T-helper 1 cell treated with Interleukin-12 subunit alpha and Interleukin-12 subunit beta and Interleukin-4 antibody, amounts not matched to agents 30 μg/mL and 1 μg/mL, for 36 hours (primary cell): Measurements from ENCODE around the gene VSIG10L.

Experiments used
- H3K27ac Mint-ChIP-seq: one replicate; pipeline ENCODE4 v1.8.0; 2021; ENCODE audit warnings: mild to moderate bottlenecking, mixed read lengths
- H3K27me3 Mint-ChIP-seq: one replicate; pipeline ENCODE4 v1.8.0; 2021; ENCODE audit warnings: low read depth, mixed read lengths
- H3K36me3 Mint-ChIP-seq: one replicate; pipeline ENCODE4 v1.8.0; 2021; ENCODE audit warnings: low read depth, mixed read lengths
- H3K4me1 Mint-ChIP-seq: one replicate; pipeline ENCODE4 v1.8.0; 2021; ENCODE audit warnings: low read depth, mixed read lengths
- H3K4me3 Mint-ChIP-seq: one replicate; pipeline ENCODE4 v1.8.0; 2021; ENCODE audit warnings: mild to moderate bottlenecking, moderate library complexity, mixed read lengths
- H3K9me3 Mint-ChIP-seq: one replicate; pipeline ENCODE4 v1.8.0; 2021; ENCODE audit warnings: mixed read lengths

The VSIG10L gene

DNA sequence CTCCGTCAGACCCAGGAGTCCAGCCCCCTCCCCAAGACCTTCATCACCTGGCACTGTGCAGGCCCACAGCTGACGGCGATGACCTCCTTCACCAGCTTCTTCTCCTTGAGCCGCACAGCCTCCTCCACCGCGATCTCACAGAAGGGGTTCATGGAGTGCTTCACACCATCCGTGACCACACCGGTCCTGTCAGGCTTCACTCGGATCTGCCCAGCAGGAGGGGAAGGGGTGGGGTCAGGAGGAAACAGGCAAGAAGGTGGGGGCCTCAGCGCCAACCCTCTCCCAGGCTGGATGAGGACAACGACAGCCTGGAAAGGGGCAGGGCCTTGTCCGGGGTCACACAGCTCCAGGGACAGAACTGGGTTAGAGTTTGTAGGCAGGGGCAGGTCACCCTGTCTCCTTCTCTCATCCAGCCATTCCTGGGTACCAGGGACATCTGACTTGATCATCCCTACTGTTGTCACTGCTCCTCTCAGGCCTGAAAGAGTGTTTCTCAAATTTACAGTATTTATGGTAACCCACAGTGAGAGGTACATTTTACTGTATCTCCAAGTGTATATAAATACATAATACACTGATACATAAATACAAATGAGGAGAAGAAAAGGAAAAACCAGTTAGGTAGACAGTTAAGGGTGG, 12.3 kb upstream of the VSIG10L start:
- Mint-ChIP-seq H3K36me3 (peaks cover 15% of the 10 kb centered on the region), H3K27ac (no peak overlapping the region), H3K4me1 (peaks cover 6% of the 10 kb centered on the region), H3K4me3 (no peak overlapping the region), H3K9me3 (no peaks in the 10 kb centered on the region), H3K27me3 (no peaks in the 10 kb centered on the region)

DNA sequence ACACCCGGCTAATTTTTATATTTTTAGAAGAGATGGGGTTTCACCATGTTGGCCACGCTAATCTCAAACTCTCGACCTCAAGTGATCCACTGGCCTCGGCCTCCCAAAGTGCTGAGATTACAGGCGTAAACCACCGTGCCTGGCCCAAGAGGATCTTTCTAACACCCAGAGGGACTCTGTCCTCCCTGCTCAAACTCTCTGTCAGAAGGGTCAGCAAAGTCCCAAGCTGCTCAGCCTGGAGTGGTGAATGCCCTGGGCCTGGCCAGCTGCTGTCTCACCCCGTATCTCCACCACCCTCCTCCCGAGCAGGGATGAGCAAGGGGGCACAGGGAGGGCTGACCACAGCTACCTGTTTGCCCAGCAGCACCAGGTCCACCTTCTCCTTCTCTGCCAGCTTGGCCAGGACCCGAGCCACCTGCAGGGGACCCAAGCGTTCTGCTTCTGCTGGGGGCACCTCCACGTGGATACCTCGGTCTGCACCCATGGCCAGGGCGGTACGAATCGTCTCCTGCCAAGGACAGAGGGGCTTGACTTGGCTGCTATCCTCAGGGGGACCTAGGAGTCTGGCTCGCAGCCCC, 10.9 kb upstream of the VSIG10L start:
- no peak overlapping the region for H3K4me3 Mint-ChIP-seq
- no peak overlapping the region for H3K27ac Mint-ChIP-seq
- H3K36me3 Mint-ChIP-seq = peaks cover 15% of the 10 kb centered on the region
- no peaks in the 10 kb centered on the region for H3K9me3 Mint-ChIP-seq
- no peaks in the 10 kb centered on the region for H3K27me3 Mint-ChIP-seq
- H3K4me1 Mint-ChIP-seq = peaks cover 6% of the 10 kb centered on the region

DNA sequence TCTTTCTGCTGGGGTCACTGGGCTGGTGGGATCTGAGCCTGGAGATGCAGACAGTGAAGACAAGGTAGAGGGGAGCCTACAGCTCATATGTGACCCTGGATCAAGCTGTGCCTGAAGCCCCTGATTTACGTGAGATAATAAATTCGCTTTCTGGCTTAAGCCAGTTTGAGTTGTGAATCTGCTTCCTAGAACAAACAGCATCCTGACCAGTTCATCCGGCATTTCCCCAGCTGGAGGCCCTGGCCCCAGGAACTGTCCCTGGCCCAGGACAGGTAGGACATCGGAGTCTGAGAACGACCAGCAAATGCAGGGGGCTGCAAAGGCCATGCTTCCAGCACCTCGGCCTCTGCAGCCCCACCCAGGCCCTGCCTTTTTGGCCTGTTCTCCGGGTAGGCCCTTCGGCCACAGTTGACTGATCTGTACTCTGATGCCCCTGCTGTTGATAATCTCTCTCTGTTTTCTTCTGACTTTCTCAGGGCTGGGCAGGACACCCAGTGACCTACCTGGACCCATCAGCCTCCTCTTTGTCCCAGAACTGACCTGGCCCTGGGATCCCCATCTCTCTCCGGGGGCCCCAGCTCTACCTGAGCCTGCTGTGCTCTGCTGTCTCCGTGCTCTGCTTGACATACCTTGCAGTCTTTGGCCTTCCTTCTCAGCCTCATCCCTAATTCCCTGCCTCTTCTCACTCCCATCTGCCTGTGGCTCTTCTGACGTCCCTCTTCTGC, 9.5 kb upstream of the VSIG10L start:
- no peak overlapping the region for H3K27ac Mint-ChIP-seq
- peaks cover 18% of the 10 kb centered on the region for H3K36me3 Mint-ChIP-seq
- no peak overlapping the region for H3K4me3 Mint-ChIP-seq
- H3K4me1 Mint-ChIP-seq = peaks cover 6% of the 10 kb centered on the region
- no peaks in the 10 kb centered on the region for H3K9me3 Mint-ChIP-seq
- H3K27me3 Mint-ChIP-seq = no peaks in the 10 kb centered on the region

DNA sequence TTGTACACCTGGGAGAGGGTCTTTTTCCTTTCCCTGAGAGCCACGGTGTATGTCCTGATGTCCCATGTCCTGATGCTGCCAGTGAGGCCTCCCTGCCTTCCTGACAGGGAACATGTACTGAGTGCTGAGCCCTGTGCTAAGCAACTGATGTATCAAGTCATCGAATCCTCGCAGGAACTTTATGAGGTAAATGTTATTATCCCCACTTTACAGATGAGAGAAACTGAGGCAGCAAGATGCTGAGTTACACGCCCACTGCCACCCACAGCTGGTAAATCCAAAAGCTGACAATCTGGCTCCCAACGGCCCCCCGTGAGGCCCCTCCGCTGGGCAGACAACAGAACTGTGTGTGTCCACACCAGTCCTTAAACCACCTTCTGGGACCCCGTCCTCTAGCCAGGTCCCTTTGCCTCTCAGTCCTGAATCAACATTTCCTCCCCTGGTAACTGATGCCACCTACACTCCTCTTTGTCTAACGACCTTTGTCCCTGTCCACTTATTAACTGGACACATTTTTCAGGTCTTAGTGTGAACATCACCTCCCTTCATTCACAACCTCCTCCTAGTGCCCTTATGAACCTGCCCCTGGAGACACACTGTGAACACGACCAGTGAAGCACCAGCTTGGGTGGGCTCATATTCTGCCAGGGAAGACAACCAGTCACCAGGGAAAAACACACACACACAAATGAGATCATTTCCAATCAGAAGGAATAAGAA, 5.4 kb upstream of the VSIG10L start:
- H3K4me3 Mint-ChIP-seq = no peak overlapping the region
- H3K36me3 Mint-ChIP-seq = peaks cover 23% of the 10 kb centered on the region
- H3K27me3 Mint-ChIP-seq = peaks cover 3% of the 10 kb centered on the region
- no peak overlapping the region for H3K27ac Mint-ChIP-seq
- H3K4me1 Mint-ChIP-seq = no peaks in the 10 kb centered on the region
- no peaks in the 10 kb centered on the region for H3K9me3 Mint-ChIP-seq

DNA sequence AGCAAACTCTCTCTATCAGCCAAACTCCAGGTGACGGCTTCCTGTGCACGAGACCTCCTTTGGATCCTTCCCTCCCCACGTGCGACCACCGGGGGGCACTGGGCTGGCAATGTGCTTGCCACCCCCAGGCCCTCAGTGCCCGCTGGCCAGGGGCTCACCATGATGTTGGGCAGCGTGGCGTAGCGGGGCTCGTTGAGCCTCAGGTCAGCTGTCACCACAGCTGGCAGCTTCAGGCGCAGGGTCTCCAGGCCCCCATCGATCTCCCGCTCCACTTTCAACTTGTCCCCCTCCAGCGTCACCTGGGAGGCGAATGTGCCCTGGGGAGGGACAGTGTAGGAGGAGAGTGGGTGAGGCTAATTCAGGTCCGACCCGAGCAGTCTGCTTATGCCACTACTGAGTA, 4.8 kb upstream of the VSIG10L start:
- Mint-ChIP-seq H3K36me3 (peaks cover 18% of the 10 kb centered on the region), H3K4me3 (no peak overlapping the region), H3K9me3 (no peaks in the 10 kb centered on the region), H3K4me1 (no peaks in the 10 kb centered on the region), H3K27me3 (peaks cover 5% of the 10 kb centered on the region), H3K27ac (no peak overlapping the region)

DNA sequence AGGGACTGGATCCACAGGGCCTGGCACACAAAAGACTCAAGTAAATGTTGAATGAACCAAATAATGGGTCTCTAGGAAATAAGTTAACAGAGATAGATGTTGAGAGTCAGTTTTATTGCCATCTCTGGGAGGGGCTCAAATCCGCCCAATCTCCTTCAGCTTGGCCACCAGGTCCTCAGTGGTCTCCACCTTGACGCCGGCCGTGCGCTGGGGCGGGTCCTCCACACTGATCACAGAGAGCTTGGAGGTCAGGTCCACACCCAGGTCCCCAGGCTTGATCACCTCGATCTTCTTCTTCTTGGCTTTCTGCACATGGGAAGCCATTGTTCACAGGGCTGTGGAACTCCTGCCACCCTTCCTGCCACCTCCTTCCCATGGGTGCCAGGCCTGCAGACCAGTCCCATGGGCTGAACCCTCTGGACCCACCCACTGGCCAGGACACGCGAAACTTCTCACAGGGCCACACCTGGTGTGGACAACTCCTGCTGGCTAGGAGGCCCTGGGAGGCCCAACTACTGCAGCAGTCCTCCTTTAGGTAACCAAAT, 3.2 kb upstream of the VSIG10L start:
- H3K27me3 Mint-ChIP-seq = peaks cover 13% of the 10 kb centered on the region
- H3K9me3 Mint-ChIP-seq = no peaks in the 10 kb centered on the region
- H3K36me3 Mint-ChIP-seq = peaks cover 13% of the 10 kb centered on the region
- no peaks in the 10 kb centered on the region for H3K4me1 Mint-ChIP-seq
- H3K4me3 Mint-ChIP-seq = no peak overlapping the region
- no peak overlapping the region for H3K27ac Mint-ChIP-seq

DNA sequence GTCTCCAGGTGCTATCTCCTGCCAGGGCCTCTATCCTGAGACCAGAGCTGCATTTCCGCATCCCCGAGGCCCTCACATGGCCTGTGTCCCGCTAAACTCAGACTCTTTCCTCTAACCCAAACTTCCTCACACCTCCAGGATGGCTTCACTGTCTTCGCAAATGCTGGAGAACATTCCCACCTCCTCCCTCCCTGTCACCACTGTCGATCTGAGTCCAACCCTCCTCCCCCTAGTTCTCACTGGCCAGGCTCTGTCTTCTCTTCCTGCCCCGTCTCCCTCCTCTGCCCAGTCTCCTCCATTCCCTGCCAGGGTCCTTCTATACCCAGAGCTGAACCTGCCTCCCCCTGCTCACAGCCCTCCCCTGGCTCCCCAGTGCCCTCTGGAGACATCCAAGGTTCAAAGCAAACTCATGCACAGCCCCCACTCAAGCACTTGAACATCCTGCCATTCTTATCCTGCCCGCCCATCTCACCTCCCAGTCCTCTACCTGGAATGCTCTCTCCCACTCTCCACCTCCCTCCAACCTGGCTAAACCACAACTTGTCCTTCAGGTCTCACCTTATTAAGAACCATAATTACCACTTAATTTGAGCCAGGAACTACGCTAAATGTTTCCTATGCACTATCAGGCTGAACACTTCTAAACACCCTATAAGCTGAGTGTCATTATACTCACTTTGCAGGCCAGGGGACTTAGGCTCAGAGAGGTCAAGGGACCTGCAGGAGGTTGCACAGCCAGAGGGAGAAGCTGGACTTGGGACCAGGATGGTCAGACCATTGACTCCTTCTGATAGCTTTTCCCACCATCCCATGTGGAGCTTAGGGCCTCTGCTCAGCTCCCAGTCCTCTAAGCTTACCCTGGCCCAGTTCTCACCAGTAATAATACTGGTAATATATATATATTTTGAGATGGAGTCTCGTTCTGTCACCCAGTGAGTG, 961 bp upstream of the VSIG10L start:
- no peak overlapping the region for H3K27ac Mint-ChIP-seq
- peaks cover 10% of the 10 kb centered on the region for H3K36me3 Mint-ChIP-seq
- peak overlapping the region; percentile 35 for H3K4me3 Mint-ChIP-seq
- H3K27me3 Mint-ChIP-seq = peaks cover 13% of the 10 kb centered on the region
- peaks cover 11% of the 10 kb centered on the region for H3K4me1 Mint-ChIP-seq
- no peaks in the 10 kb centered on the region for H3K9me3 Mint-ChIP-seq

DNA sequence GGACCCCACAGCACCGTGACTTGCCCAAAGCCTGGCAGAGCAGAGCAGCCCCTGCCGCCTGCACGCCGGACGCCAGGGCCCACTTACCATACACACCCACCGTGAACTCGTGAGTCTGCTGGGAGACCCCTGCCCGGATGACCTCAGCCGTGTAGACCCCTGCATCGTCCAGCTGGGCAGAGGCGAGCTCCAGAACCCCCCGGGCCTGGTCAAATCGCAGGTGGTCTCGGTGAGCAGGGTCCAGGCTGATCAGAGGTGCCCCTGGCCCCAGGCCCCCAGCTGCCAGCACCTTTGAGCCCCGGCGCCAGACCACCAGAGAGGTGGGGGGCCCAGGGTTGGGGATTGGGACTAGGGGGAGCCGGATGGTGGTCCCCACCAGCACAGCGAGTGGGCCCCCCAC, 873 bp downstream of the VSIG10L start:
- Mint-ChIP-seq H3K27ac (peak overlapping the region; percentile 76), H3K9me3 (no peaks in the 10 kb centered on the region), H3K4me1 (peaks cover 11% of the 10 kb centered on the region), H3K4me3 (peak overlapping the region; percentile 60), H3K36me3 (peaks cover 4% of the 10 kb centered on the region), H3K27me3 (peaks cover 13% of the 10 kb centered on the region)

DNA sequence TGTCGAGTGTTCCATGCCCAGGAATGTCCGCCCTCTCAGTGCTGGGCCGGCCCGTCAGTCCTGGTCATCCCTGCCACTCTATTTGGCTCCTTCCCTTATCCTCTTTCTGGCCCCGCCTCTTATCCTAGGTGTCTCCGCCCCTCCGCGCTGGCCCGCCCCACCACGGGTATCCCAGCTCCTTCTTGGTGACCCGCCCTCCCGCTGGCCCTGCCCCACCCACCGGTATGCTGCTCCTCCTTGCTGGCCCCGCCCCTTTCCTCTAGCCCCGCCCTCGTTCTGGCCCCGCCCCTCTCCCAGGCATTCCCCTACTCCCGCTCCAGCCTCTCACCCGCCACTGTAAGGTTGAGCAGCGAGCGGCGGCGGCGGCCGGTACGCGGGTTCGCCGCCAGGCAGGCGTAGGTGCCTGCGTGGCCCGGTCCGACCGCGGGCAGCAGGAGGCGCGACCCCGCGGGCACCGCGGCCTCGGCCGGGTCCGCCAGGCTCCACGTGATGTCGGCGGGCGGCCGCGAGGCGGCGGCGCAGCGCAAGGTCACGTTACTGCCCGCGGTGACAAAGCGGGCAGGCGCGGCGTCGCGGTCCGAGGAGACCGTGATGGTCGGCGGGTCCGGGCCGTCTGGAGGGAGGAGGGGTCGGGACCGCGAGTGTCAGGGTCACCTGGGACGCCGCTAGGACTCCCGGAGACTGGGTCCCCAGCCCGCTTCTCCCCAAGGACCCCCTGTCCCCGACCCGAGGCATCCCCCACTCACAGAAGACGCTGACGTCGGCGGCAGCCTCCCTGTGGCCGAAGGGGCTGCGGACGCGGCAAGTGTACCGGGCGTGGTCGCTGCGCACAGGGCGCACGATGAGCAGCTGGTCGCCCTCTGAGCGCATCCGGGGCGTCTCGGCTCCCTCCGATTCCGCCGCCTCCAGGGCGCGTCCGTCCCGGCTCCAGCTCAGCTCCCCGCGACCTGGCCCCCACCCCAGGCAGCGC, 2.0 kb downstream of the VSIG10L start:
- Mint-ChIP-seq H3K9me3 (no peaks in the 10 kb centered on the region), H3K27ac (peak overlapping the region; percentile 89), H3K4me1 (peaks cover 11% of the 10 kb centered on the region), H3K4me3 (peak overlapping the region; percentile 97), H3K27me3 (peaks cover 19% of the 10 kb centered on the region), H3K36me3 (peaks cover 3% of the 10 kb centered on the region)

DNA sequence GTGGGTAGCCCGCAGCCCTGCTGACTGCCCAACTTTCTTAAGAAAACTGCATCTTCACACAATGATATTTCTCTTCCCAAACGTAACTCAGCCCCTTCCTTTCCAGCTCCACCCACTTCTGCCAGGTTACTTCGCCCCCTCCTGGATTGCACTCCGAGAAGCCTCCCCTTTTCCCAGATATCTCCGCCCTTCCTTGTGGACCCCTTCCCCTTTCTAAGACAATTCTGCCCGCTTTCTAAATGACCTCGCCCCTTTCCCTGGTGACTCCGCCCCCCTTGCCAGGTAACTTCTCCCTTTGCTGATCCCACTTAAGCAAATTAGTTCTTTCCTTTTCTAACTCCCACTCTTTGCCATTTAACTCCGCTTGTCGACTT, 2.6 kb downstream of the VSIG10L start:
- Mint-ChIP-seq H3K27me3 (peaks cover 19% of the 10 kb centered on the region), H3K4me1 (peaks cover 11% of the 10 kb centered on the region), H3K27ac (peak overlapping the region; percentile 89), H3K9me3 (no peaks in the 10 kb centered on the region), H3K4me3 (peak overlapping the region; percentile 97), H3K36me3 (no peaks in the 10 kb centered on the region)

DNA sequence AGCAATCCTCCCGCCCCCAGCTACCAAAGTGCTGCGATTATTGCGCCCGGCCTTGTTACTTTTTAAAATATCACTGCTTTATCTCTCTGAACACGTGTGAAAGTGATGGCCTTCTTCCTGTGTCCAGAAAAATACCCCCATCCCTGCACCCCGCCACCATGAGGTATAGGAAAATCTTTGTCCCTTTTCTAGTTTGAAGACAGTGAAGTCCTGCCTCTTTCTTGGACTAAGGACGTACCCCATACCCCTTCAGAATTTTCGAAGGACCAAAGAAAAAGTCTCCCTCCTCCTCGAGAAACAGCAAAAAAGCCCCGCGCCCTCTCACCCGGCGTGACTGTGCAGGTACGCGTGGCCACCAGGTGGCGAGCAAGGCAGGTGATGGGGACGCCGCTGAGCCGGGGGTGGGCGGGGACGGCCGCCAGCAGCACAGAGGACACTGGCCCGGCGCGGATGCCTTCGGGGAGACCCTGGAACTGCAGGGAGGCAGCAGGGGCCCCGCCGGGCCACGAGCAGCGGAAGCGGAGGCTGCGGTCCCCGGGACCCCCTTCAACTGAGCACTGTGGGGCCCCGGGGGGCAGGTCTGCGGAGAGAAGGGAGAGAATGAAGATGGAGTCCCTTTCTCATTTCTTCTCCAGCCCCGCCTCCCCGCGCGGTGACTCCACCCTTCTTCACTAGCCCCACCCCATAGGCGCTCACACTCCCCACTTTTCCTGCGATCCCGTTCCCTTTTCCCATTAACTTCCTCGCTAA, 3.2 kb downstream of the VSIG10L start:
- Mint-ChIP-seq H3K4me3 (peak overlapping the region; percentile 97), H3K4me1 (peaks cover 11% of the 10 kb centered on the region), H3K27me3 (peaks cover 19% of the 10 kb centered on the region), H3K36me3 (no peaks in the 10 kb centered on the region), H3K27ac (peak overlapping the region; percentile 89), H3K9me3 (no peaks in the 10 kb centered on the region)

DNA sequence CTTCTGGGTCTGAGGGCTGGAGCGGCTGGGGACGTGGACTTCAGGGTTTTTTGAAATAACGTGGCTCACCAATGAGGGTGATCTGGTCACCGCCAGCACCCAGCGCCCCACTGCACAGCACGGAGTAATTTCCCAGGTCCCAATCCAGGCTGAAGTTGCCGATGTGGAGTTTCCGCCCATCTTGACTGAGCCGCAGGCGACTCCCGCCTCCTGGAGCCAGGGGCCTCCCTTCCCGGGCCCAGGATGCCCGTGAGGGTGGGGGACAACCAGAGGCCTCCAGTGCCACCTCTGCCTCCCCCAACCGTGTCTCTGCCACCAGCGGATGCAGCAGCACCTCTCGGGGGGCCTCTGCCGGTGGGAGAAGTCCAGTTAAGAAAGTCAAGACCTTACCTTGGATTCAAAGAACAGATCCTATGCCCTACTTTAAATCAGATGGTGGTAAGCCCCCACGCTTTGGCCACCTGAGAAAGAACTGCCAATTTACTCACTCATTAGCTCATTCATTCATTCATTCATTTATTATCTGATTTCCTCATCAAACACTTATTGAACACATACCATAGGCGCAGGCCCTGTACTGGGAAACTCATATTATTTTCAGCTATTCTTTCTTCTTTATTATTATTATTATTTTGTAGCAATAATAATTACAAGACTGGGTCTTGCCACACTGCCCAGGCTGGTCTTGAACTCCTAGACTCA, 3.9 kb downstream of the VSIG10L start:
- Mint-ChIP-seq H3K4me3 (peak overlapping the region; percentile 97), H3K9me3 (no peaks in the 10 kb centered on the region), H3K27me3 (peaks cover 17% of the 10 kb centered on the region), H3K27ac (peak overlapping the region; percentile 26), H3K36me3 (no peaks in the 10 kb centered on the region), H3K4me1 (peaks cover 11% of the 10 kb centered on the region)
